DND-41 (cell line): ENCODE results near the gene ARL8A.

Experiments
- EZH2 ChIP-seq: IDR thresholded peaks from 3 replicates; pipeline ENCODE4 v1.6.1; 2012; ENCODE audit warnings: borderline replicate concordance, low read depth, mild to moderate bottlenecking, moderate library complexity, low read length, inconsistent platforms; ENCODE audit not compliant: severe bottlenecking
- TF ChIP-seq, protein P1 (sequence below): IDR thresholded peaks from 2 replicates; pipeline ENCODE4 v1.5.1; 2012; ENCODE audit warnings: borderline replicate concordance, low read length, moderate library complexity, mild to moderate bottlenecking; ENCODE audit not compliant: poor library complexity, severe bottlenecking; ENCODE audit errors: extremely low read depth

DNA sequence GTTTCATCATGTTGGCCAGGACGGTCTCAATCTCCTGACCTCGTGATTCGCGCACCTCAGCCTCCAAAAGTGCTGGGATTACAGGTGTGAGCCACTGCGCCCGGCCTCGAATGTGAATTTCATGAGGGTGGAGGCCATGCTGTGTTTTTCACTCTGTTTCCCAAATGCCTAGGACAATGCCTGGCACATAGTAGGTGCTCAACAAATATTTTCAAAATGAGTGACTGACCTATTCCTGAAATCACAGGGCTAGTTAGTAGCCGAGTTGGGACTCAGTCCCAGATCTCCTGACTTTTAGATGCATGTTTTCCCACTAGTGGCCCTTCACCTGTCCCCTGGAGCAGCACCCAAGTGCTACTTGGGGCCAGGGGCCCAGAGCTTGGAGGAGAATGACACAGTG lies 28.2 kb downstream of the ARL8A start:
- TF ChIP-seq, protein P1, sequence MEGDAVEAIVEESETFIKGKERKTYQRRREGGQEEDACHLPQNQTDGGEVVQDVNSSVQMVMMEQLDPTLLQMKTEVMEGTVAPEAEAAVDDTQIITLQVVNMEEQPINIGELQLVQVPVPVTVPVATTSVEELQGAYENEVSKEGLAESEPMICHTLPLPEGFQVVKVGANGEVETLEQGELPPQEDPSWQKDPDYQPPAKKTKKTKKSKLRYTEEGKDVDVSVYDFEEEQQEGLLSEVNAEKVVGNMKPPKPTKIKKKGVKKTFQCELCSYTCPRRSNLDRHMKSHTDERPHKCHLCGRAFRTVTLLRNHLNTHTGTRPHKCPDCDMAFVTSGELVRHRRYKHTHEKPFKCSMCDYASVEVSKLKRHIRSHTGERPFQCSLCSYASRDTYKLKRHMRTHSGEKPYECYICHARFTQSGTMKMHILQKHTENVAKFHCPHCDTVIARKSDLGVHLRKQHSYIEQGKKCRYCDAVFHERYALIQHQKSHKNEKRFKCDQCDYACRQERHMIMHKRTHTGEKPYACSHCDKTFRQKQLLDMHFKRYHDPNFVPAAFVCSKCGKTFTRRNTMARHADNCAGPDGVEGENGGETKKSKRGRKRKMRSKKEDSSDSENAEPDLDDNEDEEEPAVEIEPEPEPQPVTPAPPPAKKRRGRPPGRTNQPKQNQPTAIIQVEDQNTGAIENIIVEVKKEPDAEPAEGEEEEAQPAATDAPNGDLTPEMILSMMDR: no peak
- TF ChIP-seq EZH2: no peak
